Anterior cingulate cortex (tissue), 58 donors: Measurements from ENCODE around the gene PPFIA2.
"Not testable (repeated sequence)": the region's sequence is repeated elsewhere in the genome, so short reads cannot be mapped to it uniquely, and the experiment has no call there.

Experiments used
- DNase-seq, 58 donors: peaks; one replicate each; lab custom pipeline; 2025; lab: John Stamatoyannopoulos, UW

PPFIA2 gene

GRCh38 chr12:81222846-81223592 lies 536.1 kb downstream of the PPFIA2 start:
- peak in 1 of 58 donors; percentile 20 for DNase-seq

GRCh38 chr12:81221681-81222080 lies 537.5 kb downstream of the PPFIA2 start:
- no peak for DNase-seq

- no peak for DNase-seq
Measured at GRCh38 chr12:81216739-81217138, 542.4 kb downstream of the PPFIA2 start.

- no peak for DNase-seq
Measured at GRCh38 chr12:81212996-81213696, 546.0 kb downstream of the PPFIA2 start.

- DNase-seq: no peak
Measured at GRCh38 chr12:81211306-81211705, 547.8 kb downstream of the PPFIA2 start.

GRCh38 chr12:81209772-81210225 lies 549.4 kb downstream of the PPFIA2 start:
- not testable (repeated sequence) for DNase-seq

- DNase-seq: no peak
Measured at GRCh38 chr12:81209012-81209411, 550.1 kb downstream of the PPFIA2 start.

- DNase-seq: no peak
Measured at GRCh38 chr12:81208187-81208911, 550.8 kb downstream of the PPFIA2 start.
